KBM-7 (cell line): ENCODE results near the gene OR7E24.
A peak's percentile ranks its signal among the peaks of the same experiment; 100 is the strongest.
"Not testable (repeated sequence)": the region's sequence is repeated elsewhere in the genome, so short reads cannot be mapped to it uniquely, and the experiment has no call there.

ENCODE experiments used
- DNase-seq: peaks from one replicate; pipeline ENCODE4 v3.0.0-alpha.2; 2015
- in situ Hi-C: fragments of 300-500 bp; cut with MboI; formaldehyde crosslinking; loops from 2 replicates; pipeline ENCODE4 v1.14.3; 2020; ENCODE audit warnings: low sequenced_read_pairs, low pct_unique_long_range_greater_than_20kb, mixed read lengths

OR7E24 gene

DNA sequence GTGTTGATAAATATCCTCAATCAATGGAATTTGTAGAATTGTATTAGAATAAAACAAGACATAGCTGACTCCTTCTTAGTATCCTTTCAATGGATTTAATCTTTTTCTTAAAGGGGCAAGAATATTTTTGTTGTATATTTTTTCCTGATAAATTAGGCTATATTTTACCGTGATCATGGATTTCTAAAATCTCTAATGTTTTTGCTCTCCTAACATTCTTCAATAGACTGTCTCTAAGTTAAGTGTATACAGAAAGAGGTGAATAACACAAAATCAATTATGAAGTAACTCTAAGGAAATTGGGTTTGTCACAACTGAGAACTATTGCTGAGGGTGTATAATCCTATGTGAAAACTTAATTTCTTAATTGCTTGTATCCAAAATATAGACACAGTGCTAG lies at the start of gene OR7E24:
Gene OR7E24, plus strand, starts transcription at position 301 of the 400 bp plus-strand sequence. CDS start 114 bp downstream, outside the sequence.
- no peak for DNase-seq
- in situ Hi-C loops, result no loop called here

DNA sequence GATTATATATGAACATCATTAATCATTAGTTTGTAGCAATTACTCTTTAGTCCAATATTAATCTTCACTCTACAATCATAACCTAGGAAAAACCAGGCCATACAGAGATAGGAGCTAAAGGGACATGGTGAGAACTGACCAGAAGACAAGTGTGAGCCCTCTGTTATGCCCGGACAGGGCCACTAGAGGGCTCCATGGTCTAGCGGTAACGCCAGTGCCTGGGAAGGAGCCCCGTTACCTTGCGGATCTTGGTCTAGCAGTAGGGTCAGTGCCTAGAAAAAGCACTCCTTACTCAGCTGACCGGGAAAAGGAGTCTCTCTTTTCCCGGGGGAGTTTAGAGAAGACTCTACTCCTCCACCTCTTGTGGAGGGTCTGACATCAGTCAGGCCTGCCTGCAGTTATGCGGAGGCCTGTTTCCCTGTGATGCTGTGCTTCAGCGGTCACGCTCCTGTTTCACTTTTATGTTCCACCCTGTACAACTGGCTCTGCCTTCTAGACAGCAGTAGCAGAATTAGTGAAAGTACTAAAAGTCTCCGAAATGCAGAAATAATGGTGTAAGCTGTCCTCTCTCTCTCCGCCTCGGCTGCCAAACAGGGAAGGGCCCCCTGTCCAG lies 45.1 kb upstream of the OR7E24 start:
- peak; percentile 66 for DNase-seq
- in situ Hi-C loops, result no loop called here

DNA sequence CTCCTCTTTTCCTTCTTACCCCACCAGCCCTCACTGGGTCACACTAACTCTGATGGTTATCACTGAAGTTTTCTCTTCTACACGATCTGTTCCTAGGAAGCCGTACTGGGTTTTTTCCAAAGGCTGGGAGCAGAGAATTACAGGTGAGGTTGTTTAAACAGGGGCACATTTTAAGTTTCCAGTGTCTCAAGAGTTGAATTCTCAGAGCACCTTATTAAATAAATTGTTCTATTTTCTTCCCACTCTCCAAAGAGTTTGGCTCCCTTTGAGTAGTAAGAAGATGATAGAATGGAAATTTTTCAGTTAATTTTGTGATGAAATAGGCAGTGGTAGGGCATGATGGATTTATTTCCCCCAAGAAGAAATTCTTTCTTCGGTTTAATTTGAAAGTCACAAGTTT lies 31.2 kb upstream of the OR7E24 start, which contains the start of gene OR7D4:
Gene OR7D4, minus strand, starts transcription at position 101 of the 400 bp plus-strand sequence. CDS start 4,752 bp downstream, outside the sequence.
- in situ Hi-C loops, result no loop called here
- no peak for DNase-seq

DNA sequence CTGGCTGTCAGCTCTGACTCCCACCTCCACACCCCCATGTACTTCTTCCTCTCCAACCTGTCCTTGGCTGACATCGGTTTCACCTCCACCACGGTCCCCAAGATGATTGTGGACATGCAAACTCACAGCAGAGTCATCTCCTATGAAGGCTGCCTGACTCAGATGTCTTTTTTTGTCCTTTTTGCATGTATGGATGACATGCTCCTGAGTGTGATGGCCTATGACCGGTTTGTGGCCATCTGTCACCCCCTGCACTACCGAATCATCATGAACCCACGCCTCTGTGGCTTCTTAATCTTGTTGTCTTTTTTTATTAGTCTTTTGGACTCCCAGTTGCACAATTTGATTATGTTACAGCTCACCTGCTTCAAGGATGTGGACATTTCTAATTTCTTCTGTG lies 506 bp downstream of the OR7E24 start:
- in situ Hi-C loops, result no loop called here
- no peak for DNase-seq

- in situ Hi-C loops, DNase-seq: not testable (repeated sequence)
These were observed 32.8 kb downstream of the OR7E24 start for GRCh38 chr19:9283485-9283884.

- in situ Hi-C loops, result no loop called here
These were observed 38.6 kb downstream of the OR7E24 start for GRCh38 chr19:9289231-9289884.

GRCh38 chr19:9295411-9295849 lies 44.7 kb downstream of the OR7E24 start:
- no peak for DNase-seq
- in situ Hi-C loops, result no loop called here

More at GRCh38 chr19:9289231-9289884, 38.6 kb downstream of the OR7E24 start:
- DNase-seq, result no peak

DNA sequence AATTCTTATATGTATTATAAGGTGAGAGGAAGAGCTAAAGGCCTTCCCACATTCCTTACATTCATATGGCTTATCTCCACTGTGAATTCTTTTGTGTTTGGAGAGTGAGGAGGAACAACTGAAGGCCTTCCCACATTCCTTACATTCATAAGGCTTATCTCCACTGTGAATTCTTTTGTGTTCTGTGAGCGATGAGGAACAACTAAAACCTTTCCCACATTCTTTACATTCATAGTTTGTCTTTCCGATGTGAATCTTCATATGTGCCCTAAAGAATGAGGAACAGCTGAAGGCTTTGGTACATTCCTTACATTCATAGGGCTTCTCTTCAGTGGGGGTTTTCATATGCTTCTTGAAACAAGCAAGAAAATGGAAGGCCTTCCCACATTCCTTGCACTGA lies 45.6 kb downstream of the OR7E24 start:
- DNase-seq, result no peak
- in situ Hi-C loops, result no loop called here
